Fibroblast of lung (primary cell): ENCODE results near the gene PITX2. TPM values are rescaled to one million over a fixed set of nuclear protein-coding genes. Genes with fewer than 3 reads are reported as not detected.
A peak's percentile ranks its signal among the peaks of the same experiment; 100 is the strongest.

Experiments
- DNase-seq, 2 donors: peaks; one replicate each; pipeline versions ENCODE4 v3.0.0 to v3.0.0-alpha.2; 2010; ENCODE audit warnings: low read depth in 2 of 2
- H2AFZ ChIP-seq: 2 replicates; pipeline ENCODE4 v1.5.1; 2012; ENCODE audit warnings: low read length, control low read depth, inconsistent platforms
- H3K27ac ChIP-seq: 2 replicates; pipeline ENCODE4 v1.5.1; 2011; ENCODE audit warnings: low read length, control low read depth; ENCODE audit not compliant: insufficient read depth
- H3K27me3 ChIP-seq: 2 replicates; pipeline ENCODE4 v1.5.1; 2011; ENCODE audit warnings: mild to moderate bottlenecking, low read length; ENCODE audit not compliant: control insufficient read depth, insufficient read depth
- H3K36me3 ChIP-seq: 2 replicates; pipeline ENCODE4 v1.5.1; 2011; ENCODE audit warnings: low read length; ENCODE audit not compliant: control insufficient read depth, insufficient read depth
- H3K4me1 ChIP-seq: 2 replicates; pipeline ENCODE4 v1.5.1; 2011; ENCODE audit warnings: low read length; ENCODE audit not compliant: control insufficient read depth, insufficient read depth; ENCODE audit errors: extremely low read depth
- H3K4me2 ChIP-seq: 2 replicates; pipeline ENCODE4 v1.5.1; 2011; ENCODE audit warnings: low read length, control low read depth; ENCODE audit not compliant: insufficient read depth; ENCODE audit errors: extremely low read depth
- H3K4me3 ChIP-seq, 4 experiments: fragments of 200-600 bp in 1 of 4; sonication (generic) in 1 of 4; replicated peaks in 1 of 4; 2 replicates each; pipeline ENCODE4 v1.5.1; 2011 to 2016; ENCODE audit warnings: low read length in 4 of 4, low read depth in 3 of 4, mild to moderate bottlenecking in 3 of 4, control low read depth in 2 of 4, inconsistent platforms in 1 of 4, mixed read lengths in 1 of 4; ENCODE audit not compliant: insufficient read depth in 1 of 4; ENCODE audit errors: control extremely low read depth in 1 of 4
- H3K79me2 ChIP-seq: 2 replicates; pipeline ENCODE4 v1.5.1; 2012; ENCODE audit warnings: mild to moderate bottlenecking, low read length, inconsistent platforms; ENCODE audit not compliant: control insufficient read depth, insufficient read depth
- H3K9ac ChIP-seq: 2 replicates; pipeline ENCODE4 v1.5.1; 2011; ENCODE audit warnings: mild to moderate bottlenecking, low read length, control low read depth; ENCODE audit not compliant: insufficient read depth
- H3K9me3 ChIP-seq: 2 replicates; pipeline ENCODE4 v1.5.1; 2012; ENCODE audit warnings: low read depth, low read length; ENCODE audit not compliant: control insufficient read depth, insufficient read depth
- H4K20me1 ChIP-seq: 2 replicates; pipeline ENCODE4 v1.5.1; 2011; ENCODE audit warnings: low read length; ENCODE audit not compliant: control insufficient read depth, insufficient read depth; ENCODE audit errors: extremely low read depth
- EZH2 ChIP-seq: IDR thresholded peaks from 2 replicates; pipeline ENCODE4 v1.5.1; 2012; ENCODE audit warnings: low read length, control low read depth, mild to moderate bottlenecking; ENCODE audit errors: missing control alignments
- polyA plus RNA-seq, 2 donors: library from polyadenylated mRNA; depleted of rRNA in 1 of 2; stranded (reverse) in 1 of 2; unstranded in 1 of 2; fragments of >200 nt; gene quantifications; 2 replicates each; pipeline ENCODE4 v1.2.1, GENCODE V29; 2011 to 2012; ENCODE audit warnings: missing spikeins in 1 of 2
- total RNA-seq: library from RNA; depleted of rRNA; stranded (reverse); fragments of >200 nt; gene quantifications from 2 replicates; pipeline ENCODE4 v1.2.1, GENCODE V29; 2014
- TF ChIP-seq, protein P1 (sequence below), 2 donors: IDR thresholded peaks in 1 of 2; conservative IDR thresholded peaks in 1 of 2; 1 replicate in 1 of 2; 2 replicates in 1 of 2; pipeline ENCODE4 v1.5.1; 2011 to 2012; ENCODE audit warnings: low read length in 2 of 2, control low read depth in 1 of 2, inconsistent platforms in 1 of 2, low read depth in 1 of 2, mild to moderate bottlenecking in 1 of 2

Gene PITX2
- total and polyA plus RNA-seq, 2 donors (not counting 1 experiment from before 2014, with no cell fraction given): 0.33 to 0.40 TPM

DNA sequence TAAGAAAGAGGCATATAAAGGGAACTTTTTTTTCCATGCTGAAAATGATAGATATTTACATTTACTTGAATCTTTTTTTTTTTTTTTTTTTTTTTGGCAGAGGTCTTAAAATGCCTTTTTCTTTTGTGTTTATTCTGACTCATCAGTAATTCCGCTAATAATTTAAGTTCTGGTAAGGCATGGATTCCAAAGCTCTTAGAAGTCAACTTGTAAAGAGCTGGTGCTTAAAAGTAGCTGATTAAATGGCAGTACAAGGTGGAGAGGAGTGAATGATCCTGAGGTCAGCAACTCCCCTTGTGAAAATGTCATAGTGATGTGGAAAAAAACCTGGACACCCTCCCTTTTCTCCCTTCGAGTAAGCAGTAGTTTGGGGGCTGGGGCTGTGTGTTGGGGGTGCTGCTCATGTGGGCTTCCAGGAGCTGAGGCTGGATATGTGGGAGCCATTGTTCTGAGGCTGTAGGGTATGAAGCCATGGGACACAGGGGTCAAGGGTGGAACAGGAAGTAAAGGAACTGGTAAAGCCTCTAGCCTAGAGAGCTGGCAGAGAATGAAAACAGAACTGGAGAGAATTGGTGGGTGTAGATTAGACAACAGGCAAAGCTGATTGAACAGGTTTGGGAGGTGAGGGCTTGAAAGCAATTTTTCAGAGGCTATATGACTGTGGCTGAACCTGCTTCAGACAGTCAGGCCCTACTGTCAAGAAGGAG lies 41.0 kb upstream of the PITX2 start:
- Histone ChIP-seq H3K27ac (no peak overlapping the region), H3K36me3 (no peaks in the 10 kb centered on the region), H3K9me3 (no peaks in the 10 kb centered on the region), H3K4me1 (no peaks in the 10 kb centered on the region), H3K9ac (no peak overlapping the region), H3K79me2 (no peaks in the 10 kb centered on the region), H4K20me1 (no peaks in the 10 kb centered on the region), H3K27me3 (no peaks in the 10 kb centered on the region), H3K4me2 (no peak overlapping the region), H3K4me3 (no peak overlapping the region), H2AFZ (no peak overlapping the region)
- DNase-seq: peak; percentile 59 to 80
- no peak for TF ChIP-seq EZH2
- TF ChIP-seq, protein P1, sequence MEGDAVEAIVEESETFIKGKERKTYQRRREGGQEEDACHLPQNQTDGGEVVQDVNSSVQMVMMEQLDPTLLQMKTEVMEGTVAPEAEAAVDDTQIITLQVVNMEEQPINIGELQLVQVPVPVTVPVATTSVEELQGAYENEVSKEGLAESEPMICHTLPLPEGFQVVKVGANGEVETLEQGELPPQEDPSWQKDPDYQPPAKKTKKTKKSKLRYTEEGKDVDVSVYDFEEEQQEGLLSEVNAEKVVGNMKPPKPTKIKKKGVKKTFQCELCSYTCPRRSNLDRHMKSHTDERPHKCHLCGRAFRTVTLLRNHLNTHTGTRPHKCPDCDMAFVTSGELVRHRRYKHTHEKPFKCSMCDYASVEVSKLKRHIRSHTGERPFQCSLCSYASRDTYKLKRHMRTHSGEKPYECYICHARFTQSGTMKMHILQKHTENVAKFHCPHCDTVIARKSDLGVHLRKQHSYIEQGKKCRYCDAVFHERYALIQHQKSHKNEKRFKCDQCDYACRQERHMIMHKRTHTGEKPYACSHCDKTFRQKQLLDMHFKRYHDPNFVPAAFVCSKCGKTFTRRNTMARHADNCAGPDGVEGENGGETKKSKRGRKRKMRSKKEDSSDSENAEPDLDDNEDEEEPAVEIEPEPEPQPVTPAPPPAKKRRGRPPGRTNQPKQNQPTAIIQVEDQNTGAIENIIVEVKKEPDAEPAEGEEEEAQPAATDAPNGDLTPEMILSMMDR (conservative IDR thresholded peaks at IDR 0.05 in 1 of 2, IDR thresholded peaks at IDR 0.05 in 1 of 2; ENCODE audit: low read depth in 1 of 2, low read length in 2 of 2): no peak

DNA sequence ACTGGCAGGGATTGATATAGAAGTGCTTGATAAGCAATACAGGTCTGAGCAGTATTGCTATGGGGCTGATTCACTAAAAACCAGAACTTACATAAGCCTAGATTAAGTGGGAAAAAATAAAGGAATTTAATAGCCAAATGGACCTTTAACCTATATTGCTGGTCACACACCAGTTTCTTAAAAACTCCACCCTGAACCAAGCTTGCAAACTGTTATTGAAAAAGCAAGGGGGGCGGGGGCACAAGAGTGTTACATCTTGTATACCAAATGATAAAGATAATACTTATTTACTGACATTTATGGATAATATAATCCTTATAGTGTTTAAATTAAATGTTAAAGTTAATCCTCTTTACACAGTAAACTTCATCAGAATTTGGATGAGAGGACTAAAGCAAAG lies 40.3 kb upstream of the PITX2 start:
- Histone ChIP-seq H3K4me3 (no peak overlapping the region), H4K20me1 (no peaks in the 10 kb centered on the region), H3K36me3 (no peaks in the 10 kb centered on the region), H3K27ac (no peak overlapping the region), H2AFZ (no peak overlapping the region), H3K4me2 (no peak overlapping the region), H3K9me3 (no peaks in the 10 kb centered on the region), H3K9ac (no peak overlapping the region), H3K4me1 (no peaks in the 10 kb centered on the region), H3K79me2 (no peaks in the 10 kb centered on the region), H3K27me3 (no peaks in the 10 kb centered on the region)
- TF ChIP-seq EZH2: no peak
- TF ChIP-seq, protein P1 (conservative IDR thresholded peaks at IDR 0.05 in 1 of 2, IDR thresholded peaks at IDR 0.05 in 1 of 2; ENCODE audit: low read depth in 1 of 2, low read length in 2 of 2): no peak
- DNase-seq: no peak

DNA sequence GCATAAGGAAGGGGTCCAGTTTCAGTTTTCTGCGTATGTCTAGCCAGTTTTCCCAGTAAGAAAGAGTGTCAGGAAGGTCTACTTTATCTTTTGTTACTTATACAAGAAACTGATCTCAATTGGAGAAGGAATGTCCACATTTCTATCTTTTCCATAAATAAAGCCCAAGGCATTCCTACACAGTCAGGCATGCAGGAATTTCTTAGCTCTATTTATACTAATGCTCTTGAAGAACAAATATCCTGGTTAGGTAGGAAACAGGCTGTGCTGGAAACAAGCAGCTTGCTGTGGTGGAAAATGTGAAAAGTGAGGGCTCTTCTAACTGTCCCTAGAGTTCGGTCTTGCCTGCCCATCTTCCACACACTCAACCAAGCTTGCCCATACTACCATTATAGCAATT lies 37.9 kb upstream of the PITX2 start:
- H4K20me1 ChIP-seq: no peaks in the 10 kb centered on the region
- H3K9me3 ChIP-seq: no peaks in the 10 kb centered on the region
- H3K4me2 ChIP-seq: no peak overlapping the region
- H3K27me3 ChIP-seq: no peaks in the 10 kb centered on the region
- H3K27ac ChIP-seq: no peak overlapping the region
- no peaks in the 10 kb centered on the region for H3K36me3 ChIP-seq
- TF ChIP-seq, protein P1 (conservative IDR thresholded peaks at IDR 0.05 in 1 of 2, IDR thresholded peaks at IDR 0.05 in 1 of 2; ENCODE audit: low read depth in 1 of 2, low read length in 2 of 2): no peak
- TF ChIP-seq EZH2: no peak
- no peaks in the 10 kb centered on the region for H3K79me2 ChIP-seq
- H2AFZ ChIP-seq: no peak overlapping the region
- H3K4me1 ChIP-seq: no peaks in the 10 kb centered on the region
- no peak overlapping the region for H3K9ac ChIP-seq
- no peak overlapping the region for H3K4me3 ChIP-seq
- peak in 1 of 2 donors; percentile 5 for DNase-seq
